Aorta (tissue), 5 donors: Measurements from ENCODE around the gene SRGAP1. TPM values are rescaled to one million over a fixed set of nuclear protein-coding genes. Genes with fewer than 3 reads are reported as not detected.
"Not testable (repeated sequence)": the region's sequence is repeated elsewhere in the genome, so short reads cannot be mapped to it uniquely, and the experiment has no call there.

Experiments used
- ATAC-seq: fragments of 200-7000 bp; cut with Tn5 transposase; one replicate; pipeline ENCODE4 v1.9.1; 2022; ENCODE audit warnings: moderate library complexity; ENCODE audit not compliant: low FRiP score
- DNase-seq, 2 donors: peaks; one replicate each; pipeline ENCODE4 v3.0.0-alpha.2; 2020
- H3K27ac ChIP-seq, 2 donors: one replicate each; pipeline ENCODE4 v1.5.1; 2013; ENCODE audit warnings: low read length in 2 of 2, mild to moderate bottlenecking in 2 of 2, moderate library complexity in 2 of 2, control low read depth in 1 of 2, inconsistent platforms in 1 of 2, low read depth in 1 of 2
- H3K27me3 ChIP-seq, 2 donors: one replicate each; pipeline ENCODE4 v1.6.1; 2013; ENCODE audit warnings: control low read depth in 1 of 2, low read length in 1 of 2, mild to moderate bottlenecking in 1 of 2, moderate library complexity in 1 of 2; ENCODE audit not compliant: insufficient read depth in 2 of 2, control insufficient read depth in 1 of 2
- H3K36me3 ChIP-seq, 2 donors: one replicate each; pipeline ENCODE4 v1.6.1; 2013; ENCODE audit warnings: control low read depth in 1 of 2, low read length in 1 of 2, mild to moderate bottlenecking in 1 of 2; ENCODE audit not compliant: insufficient read depth in 2 of 2, control insufficient read depth in 1 of 2
- H3K4me1 ChIP-seq, 2 donors: one replicate each; pipeline ENCODE4 v1.6.1; 2013; ENCODE audit warnings: low read length in 2 of 2, control low read depth in 1 of 2, mild to moderate bottlenecking in 1 of 2, moderate library complexity in 1 of 2; ENCODE audit not compliant: insufficient read depth in 2 of 2, control insufficient read depth in 1 of 2
- H3K4me3 ChIP-seq, 2 donors: one replicate each; pipeline ENCODE4 v1.5.1; 2013; ENCODE audit warnings: low read length in 2 of 2, control low read depth in 1 of 2, mild to moderate bottlenecking in 1 of 2
- H3K9me3 ChIP-seq: one replicate; pipeline ENCODE4 v1.6.1; 2013; ENCODE audit warnings: mild to moderate bottlenecking, low read length; ENCODE audit not compliant: control insufficient read depth
- WGBS, 2 donors: extraction: QIAGEN DNeasy Blood & Tissue Kit; methylation state at CpG; one replicate each; pipeline ENCODE4 v1.1.7; 2013; 5-methylcytosine and 5-hydroxymethylcytosine counted together
- intact Hi-C, 2 donors: fragments of 100-400 bp; cut with DNase I; formaldehyde crosslinking; loops; one replicate each; pipeline versions ENCODE4 v1.14.2 to v1.15.0; 2022
- polyA plus RNA-seq, 2 donors: library from polyadenylated mRNA; stranded (reverse); fragments of 200-250 nt; gene quantifications; one replicate each; pipeline ENCODE4 v1.2.3, GENCODE V29; 2013
- total RNA-seq, 2 donors: library from RNA; stranded (reverse); fragmentation: NEBNext Ultra II Directional; extraction: Animal tissue kit (Norgen Biotek cat#: 25700); gene quantifications; one replicate each; pipeline ENCODE4 v1.2.1, GENCODE V29; 2021
- donor health status: healthy with polysubstance abuse.
- donor health status: Bipolar disorder and iron deficiency.
- donor health status: DM: no; HTN: no; CAD: no.
- donor health status: DM: no; HTN: no; CAD: no.
- donor health status: DM: yes; HTN: yes; CAD: no.

Gene SRGAP1
- total and polyA plus RNA-seq, 4 donors = 0.88 to 15.5 (median 6.0) TPM

GRCh38 chr12:64120568-64120967 is 276.1 kb downstream of the SRGAP1 start:
- H3K9me3 ChIP-seq = no peaks in the 10 kb centered on the region
- H3K4me3 ChIP-seq = no peak overlapping the region
- H3K4me1 ChIP-seq = no peaks in the 10 kb centered on the region
- ATAC-seq (no peak), DNase-seq (no peak)
- H3K27ac ChIP-seq = no peak overlapping the region
- no peaks in the 10 kb centered on the region for H3K27me3 ChIP-seq
- H3K36me3 ChIP-seq = peaks cover 2 to 6% of the 10 kb centered on the region in 2 donors
- intact Hi-C loops = no loop called here

DNA sequence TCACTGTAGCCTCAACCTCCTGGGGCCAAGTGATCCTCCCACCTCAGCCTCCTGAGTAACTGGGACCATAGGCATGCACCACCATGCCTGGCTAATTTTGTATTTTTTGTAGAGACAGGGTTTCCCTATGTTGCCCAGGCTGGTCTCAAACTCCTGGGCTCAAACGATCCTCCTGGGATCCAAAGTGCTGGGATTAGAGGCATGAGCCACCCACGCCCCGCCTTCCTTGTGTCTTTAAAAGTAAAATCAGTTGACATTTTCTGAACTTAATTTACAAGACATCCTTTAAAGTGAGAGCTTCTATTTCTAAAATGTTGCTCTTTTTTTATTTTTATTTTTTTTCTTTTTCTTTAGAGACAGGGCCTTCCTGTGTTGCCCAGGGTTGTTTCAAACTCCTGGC is 276.6 kb downstream of the SRGAP1 start:
- H3K9me3 ChIP-seq, ATAC-seq, H3K4me1 ChIP-seq, DNase-seq, intact Hi-C loops, H3K27me3 ChIP-seq, H3K4me3 ChIP-seq, H3K27ac ChIP-seq, H3K36me3 ChIP-seq: not testable (repeated sequence)
- 90 to 96% methylated on average over 3 of the region's 3 CpGs for WGBS, 2 donors

- H3K9me3 ChIP-seq = no peaks in the 10 kb centered on the region
- no peaks in the 10 kb centered on the region for H3K4me1 ChIP-seq
- peaks cover 0 to 2% of the 10 kb centered on the region in 2 donors for H3K36me3 ChIP-seq
- H3K27ac ChIP-seq = no peak overlapping the region
- intact Hi-C loops = no loop called here
- no peaks in the 10 kb centered on the region for H3K27me3 ChIP-seq
- no peak overlapping the region for H3K4me3 ChIP-seq
- no peak for ATAC-seq
- no peak for DNase-seq
Observed at GRCh38 chr12:64122154-64122553, 277.7 kb downstream of the SRGAP1 start.

- 94% methylated on average over 2 of the region's 2 CpGs for WGBS, 2 donors
- H3K9me3 ChIP-seq = no peaks in the 10 kb centered on the region
- intact Hi-C loops = no loop called here
- H3K27me3 ChIP-seq = no peaks in the 10 kb centered on the region
- peaks cover 0 to 4% of the 10 kb centered on the region in 2 donors for H3K36me3 ChIP-seq
- no peak for DNase-seq
- no peak overlapping the region for H3K4me3 ChIP-seq
- ATAC-seq = no peak
- H3K4me1 ChIP-seq = no peaks in the 10 kb centered on the region
- H3K27ac ChIP-seq = no peak overlapping the region
Observed at GRCh38 chr12:64122995-64123394, 278.5 kb downstream of the SRGAP1 start.

DNA sequence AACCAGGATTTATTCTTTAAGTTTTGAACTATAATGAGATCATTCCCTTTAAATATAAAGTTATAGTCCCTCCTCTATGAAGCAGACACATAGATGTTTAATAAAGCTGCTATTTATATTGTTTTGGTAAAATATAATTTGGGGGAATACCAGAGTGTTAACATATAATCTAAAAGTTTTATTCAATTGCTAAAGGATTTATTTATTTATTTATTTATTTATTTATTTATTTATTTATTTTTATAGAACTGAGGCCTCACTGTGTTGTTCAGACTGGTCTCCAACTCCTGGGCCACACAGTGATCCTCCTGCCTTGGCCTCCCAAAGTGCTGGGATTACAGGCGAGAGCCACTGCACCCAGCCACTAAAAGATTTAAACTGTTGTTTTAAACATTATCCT is 278.9 kb downstream of the SRGAP1 start:
- Histone ChIP-seq H3K4me3 (no peak overlapping the region), H3K36me3 (peaks cover 0 to 4% of the 10 kb centered on the region in 2 donors), H3K27me3 (no peaks in the 10 kb centered on the region), H3K4me1 (no peaks in the 10 kb centered on the region), H3K27ac (no peak overlapping the region), H3K9me3 (no peaks in the 10 kb centered on the region)
- ATAC-seq = no peak
- intact Hi-C loops = no loop called here
- WGBS, 2 donors = 96 to 100% methylated on average over 1 of the region's 1 CpG
- no peak for DNase-seq

DNA sequence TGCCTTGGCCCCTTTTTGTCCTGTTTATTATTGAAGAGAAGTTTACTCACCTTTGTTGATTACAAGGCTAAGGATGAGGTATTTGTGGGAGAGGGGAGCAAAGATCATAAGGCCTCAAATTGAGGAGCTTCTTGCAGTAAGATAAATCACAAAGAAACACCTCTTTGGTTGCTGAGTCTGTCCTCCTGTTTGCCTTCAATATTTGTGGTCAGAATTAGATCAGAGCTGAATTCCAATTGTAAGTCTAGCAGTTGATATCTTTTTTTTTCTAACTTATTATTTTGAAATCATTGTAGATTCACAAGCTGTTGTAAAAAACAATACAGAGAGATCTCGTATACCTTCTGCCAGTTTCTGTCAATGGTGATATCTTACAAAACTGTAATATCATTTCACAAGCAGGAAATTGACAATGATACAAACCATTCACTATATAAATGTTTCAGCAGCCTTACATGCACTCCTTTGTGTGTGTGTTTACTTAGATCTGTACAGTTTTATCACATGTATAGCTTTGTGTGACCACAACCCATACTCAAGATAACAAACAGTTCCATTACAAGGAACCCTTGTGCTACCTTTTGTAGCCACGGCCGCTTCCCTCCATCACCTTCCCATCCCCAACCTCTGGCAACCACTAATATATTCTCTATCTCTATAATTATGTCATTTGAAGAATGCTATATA is 280.2 kb downstream of the SRGAP1 start:
- Histone ChIP-seq H3K36me3 (peaks cover 0 to 4% of the 10 kb centered on the region in 2 donors), H3K27me3 (no peaks in the 10 kb centered on the region), H3K4me1 (no peaks in the 10 kb centered on the region), H3K9me3 (no peaks in the 10 kb centered on the region), H3K4me3 (no peak overlapping the region), H3K27ac (no peak overlapping the region)
- 93 to 97% methylated on average over 3 of the region's 3 CpGs for WGBS, 2 donors
- intact Hi-C loops = no loop called here
- ATAC-seq (no peak), DNase-seq (no peak)

DNA sequence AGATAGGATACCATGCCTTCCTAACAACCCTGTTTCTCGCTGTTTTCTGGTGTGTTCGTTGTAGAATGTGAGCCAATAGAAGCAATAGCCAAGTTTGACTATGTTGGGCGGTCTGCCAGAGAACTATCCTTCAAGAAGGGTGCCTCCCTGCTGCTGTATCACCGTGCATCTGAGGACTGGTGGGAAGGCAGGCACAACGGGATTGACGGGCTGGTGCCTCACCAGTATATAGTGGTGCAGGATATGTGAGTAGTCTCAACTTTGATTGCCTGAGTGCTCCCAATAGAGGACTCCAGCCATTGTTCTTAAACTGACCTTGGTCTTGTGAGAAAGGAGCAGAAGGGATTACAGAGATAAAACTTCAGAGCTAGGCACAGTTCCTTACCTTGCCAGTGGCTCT is 281.4 kb downstream of the SRGAP1 start:
- ATAC-seq = no peak
- Histone ChIP-seq H3K4me1 (no peaks in the 10 kb centered on the region), H3K36me3 (peaks cover 0 to 6% of the 10 kb centered on the region in 2 donors), H3K9me3 (peaks cover 2% of the 10 kb centered on the region), H3K27ac (no peak overlapping the region), H3K4me3 (no peak overlapping the region), H3K27me3 (no peaks in the 10 kb centered on the region)
- DNase-seq = no peak
- intact Hi-C loops = no loop called here
- 81 to 86% methylated on average over 6 of the region's 6 CpGs for WGBS, 2 donors

GRCh38 chr12:64127811-64128210 is 283.3 kb downstream of the SRGAP1 start:
- Histone ChIP-seq H3K4me1 (no peaks in the 10 kb centered on the region), H3K4me3 (no peak overlapping the region), H3K27me3 (no peaks in the 10 kb centered on the region), H3K36me3 (peaks cover 0 to 6% of the 10 kb centered on the region in 2 donors), H3K9me3 (peaks cover 2% of the 10 kb centered on the region), H3K27ac (no peak overlapping the region)
- ATAC-seq (no peak), DNase-seq (no peak)
- 96 to 98% methylated on average over 14 of the region's 14 CpGs for WGBS, 2 donors
- intact Hi-C loops = no loop called here

DNA sequence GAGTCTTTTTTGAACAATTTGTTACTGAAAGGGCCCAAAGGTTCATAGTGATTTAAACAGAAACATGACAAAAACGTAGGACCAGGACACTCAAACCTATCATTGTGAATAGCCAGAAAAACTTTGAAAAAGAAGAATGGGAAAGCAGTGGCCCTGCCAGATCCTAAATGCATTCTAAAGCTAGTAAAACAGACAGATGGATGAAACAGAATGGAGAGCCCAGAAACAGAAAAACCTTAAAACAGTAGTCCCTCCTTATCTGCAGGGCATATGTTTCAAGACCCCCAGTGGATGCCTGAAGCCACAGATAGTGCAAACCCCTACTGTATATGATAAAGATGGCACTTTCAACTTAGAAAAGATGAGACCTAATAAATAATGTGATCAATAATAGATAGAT is 283.9 kb downstream of the SRGAP1 start:
- no peaks in the 10 kb centered on the region for H3K27me3 ChIP-seq
- DNase-seq = no peak
- no peak overlapping the region for H3K4me3 ChIP-seq
- H3K9me3 ChIP-seq = peaks cover 2% of the 10 kb centered on the region
- peaks cover 0 to 6% of the 10 kb centered on the region in 2 donors for H3K36me3 ChIP-seq
- intact Hi-C loops = no loop called here
- no peak for ATAC-seq
- WGBS, 2 donors = 84% methylated on average over 1 of the region's 1 CpG
- no peak overlapping the region for H3K27ac ChIP-seq
- no peaks in the 10 kb centered on the region for H3K4me1 ChIP-seq
